ENCODE results near the gene POMC. TPM values are rescaled to one million over a fixed set of nuclear protein-coding genes. Genes with fewer than 3 reads are reported as not detected.

Gene POMC
- total RNA-seq, 1 donor from 2014 or later = not detected

DNA sequence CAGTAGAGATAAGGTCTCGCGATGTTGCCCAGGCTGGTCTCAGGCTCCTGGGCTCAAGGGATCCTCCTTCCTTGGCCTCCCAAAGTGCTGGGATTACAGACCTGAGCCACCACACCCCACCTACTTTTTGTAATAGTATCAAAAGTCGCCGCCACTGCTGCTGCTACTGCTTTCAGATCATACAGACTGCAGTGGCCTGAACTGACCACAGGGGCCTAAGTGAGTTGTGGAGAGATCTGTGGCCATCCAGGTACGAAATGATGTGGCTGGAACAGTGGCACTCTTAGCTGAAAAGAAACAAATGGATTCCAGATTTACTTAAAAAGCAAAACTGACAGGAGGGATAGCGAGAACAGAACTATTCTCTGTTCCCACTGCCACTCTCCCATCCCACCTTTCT lies 32.9 kb upstream of the POMC start:
- H3K4me3 ChIP-seq = no peak overlapping the region
- Mint-ChIP-seq H3K4me1 (peaks cover 12% of the 10 kb centered on the region), H3K27ac (no peak overlapping the region), H3K9me3 (no peaks in the 10 kb centered on the region), H3K4me3 (no peak overlapping the region), H3K36me3 (no peaks in the 10 kb centered on the region), H3K27me3 (ENCODE audit: insufficient read depth, low read depth) (peaks cover 5% of the 10 kb centered on the region)
- no peaks in the 10 kb centered on the region for H4K20me1 ChIP-seq (ENCODE audit: low read depth)
- H3K4me1 ChIP-seq = no peaks in the 10 kb centered on the region
- H3K9ac ChIP-seq = no peak overlapping the region
- H2AFZ ChIP-seq (replicated peaks) = no peak overlapping the region
- no peak overlapping the region for H3K27ac ChIP-seq
- no peaks in the 10 kb centered on the region for H3K79me2 ChIP-seq (ENCODE audit: low read depth)
- H3K36me3 ChIP-seq = no peaks in the 10 kb centered on the region
- H3K4me2 ChIP-seq = no peak overlapping the region
- H3K9me3 ChIP-seq (ENCODE audit: low read depth) = no peaks in the 10 kb centered on the region
- peak; percentile 54 for DNase-seq (ENCODE audit: low spot score)
- H3F3A ChIP-seq (ENCODE audit: low read depth) = peaks cover under 1% of the 10 kb centered on the region
- no peak for TF ChIP-seq EZH2phosphoT487 (IDR thresholded peaks at IDR 0.05)
- TF ChIP-seq, protein P1, sequence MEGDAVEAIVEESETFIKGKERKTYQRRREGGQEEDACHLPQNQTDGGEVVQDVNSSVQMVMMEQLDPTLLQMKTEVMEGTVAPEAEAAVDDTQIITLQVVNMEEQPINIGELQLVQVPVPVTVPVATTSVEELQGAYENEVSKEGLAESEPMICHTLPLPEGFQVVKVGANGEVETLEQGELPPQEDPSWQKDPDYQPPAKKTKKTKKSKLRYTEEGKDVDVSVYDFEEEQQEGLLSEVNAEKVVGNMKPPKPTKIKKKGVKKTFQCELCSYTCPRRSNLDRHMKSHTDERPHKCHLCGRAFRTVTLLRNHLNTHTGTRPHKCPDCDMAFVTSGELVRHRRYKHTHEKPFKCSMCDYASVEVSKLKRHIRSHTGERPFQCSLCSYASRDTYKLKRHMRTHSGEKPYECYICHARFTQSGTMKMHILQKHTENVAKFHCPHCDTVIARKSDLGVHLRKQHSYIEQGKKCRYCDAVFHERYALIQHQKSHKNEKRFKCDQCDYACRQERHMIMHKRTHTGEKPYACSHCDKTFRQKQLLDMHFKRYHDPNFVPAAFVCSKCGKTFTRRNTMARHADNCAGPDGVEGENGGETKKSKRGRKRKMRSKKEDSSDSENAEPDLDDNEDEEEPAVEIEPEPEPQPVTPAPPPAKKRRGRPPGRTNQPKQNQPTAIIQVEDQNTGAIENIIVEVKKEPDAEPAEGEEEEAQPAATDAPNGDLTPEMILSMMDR (IDR thresholded peaks at IDR 0.05) = peak; percentile 45
- TF ChIP-seq EZH2 (IDR thresholded peaks at IDR 0.05) = no peak
- H3K27me3 ChIP-seq = no peaks in the 10 kb centered on the region

DNA sequence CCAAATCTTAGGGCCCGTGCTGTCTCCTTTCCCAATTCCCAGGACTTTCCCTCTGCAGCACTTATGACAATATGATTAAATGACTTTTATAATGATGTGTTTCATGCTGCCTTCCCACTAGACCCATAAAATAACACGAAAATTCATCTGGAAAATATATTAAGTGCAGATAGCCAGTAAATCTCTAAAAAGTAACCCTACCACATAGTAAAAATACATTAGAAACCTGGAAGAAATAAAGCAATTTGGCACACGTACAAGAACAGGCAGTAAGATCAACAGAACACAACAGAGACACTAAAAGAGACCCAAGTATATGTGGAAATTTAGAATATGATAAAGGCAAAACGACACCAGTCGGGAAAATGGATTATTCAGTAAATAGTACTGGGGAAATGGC lies 30.2 kb upstream of the POMC start:
- Histone ChIP-seq H3K4me3 (no peak overlapping the region), H3K36me3 (no peaks in the 10 kb centered on the region), H3K9me3 (ENCODE audit: low read depth) (no peaks in the 10 kb centered on the region), H3K4me1 (peaks cover 7% of the 10 kb centered on the region), H3K9ac (no peak overlapping the region), H2AFZ (replicated peaks) (no peak overlapping the region), H3K79me2 (ENCODE audit: low read depth) (no peaks in the 10 kb centered on the region), H4K20me1 (ENCODE audit: low read depth) (no peaks in the 10 kb centered on the region), H3F3A (ENCODE audit: low read depth) (peaks cover 10% of the 10 kb centered on the region), H3K27ac (no peak overlapping the region), H3K27me3 (no peaks in the 10 kb centered on the region), H3K4me2 (no peak overlapping the region)
- no peak for TF ChIP-seq EZH2 (IDR thresholded peaks at IDR 0.05)
- TF ChIP-seq, protein P1 (IDR thresholded peaks at IDR 0.05) = no peak
- TF ChIP-seq EZH2phosphoT487 (IDR thresholded peaks at IDR 0.05) = no peak
- H3K9me3 Mint-ChIP-seq = no peaks in the 10 kb centered on the region
- no peak for DNase-seq (ENCODE audit: low spot score)
- H3K27me3 Mint-ChIP-seq (ENCODE audit: insufficient read depth, low read depth) = peaks cover 11% of the 10 kb centered on the region
- H3K27ac Mint-ChIP-seq = no peak overlapping the region
- H3K36me3 Mint-ChIP-seq = no peaks in the 10 kb centered on the region
- H3K4me3 Mint-ChIP-seq = no peak overlapping the region
- peaks cover 34% of the 10 kb centered on the region for H3K4me1 Mint-ChIP-seq

DNA sequence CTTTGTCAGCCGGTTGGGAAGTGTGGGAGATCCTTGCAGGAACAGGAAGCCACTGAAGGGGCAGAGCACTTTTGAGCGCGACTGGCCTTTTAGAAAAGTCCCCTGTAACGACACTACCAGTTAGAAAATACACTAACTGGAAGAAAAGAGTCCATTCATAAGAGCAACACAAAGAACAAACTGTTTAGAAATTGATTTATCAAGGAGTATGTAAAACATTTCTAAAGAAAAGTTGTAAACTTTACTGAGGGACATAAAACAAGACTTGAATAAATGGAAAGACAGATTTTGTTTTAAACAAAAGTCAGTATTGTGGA lies 29.8 kb upstream of the POMC start:
- peak overlapping the region; percentile 31 for H3K4me2 ChIP-seq
- no peak overlapping the region for H3K4me3 Mint-ChIP-seq

More for the DNA sequence above, 29.8 kb upstream of the POMC start:
- no peaks in the 10 kb centered on the region for H3K9me3 ChIP-seq (ENCODE audit: low read depth)
- no peaks in the 10 kb centered on the region for H3K79me2 ChIP-seq (ENCODE audit: low read depth)
- H4K20me1 ChIP-seq (ENCODE audit: low read depth) = no peaks in the 10 kb centered on the region
- H3K9ac ChIP-seq = no peak overlapping the region
- no peaks in the 10 kb centered on the region for H3K36me3 ChIP-seq
- Mint-ChIP-seq H3K36me3 (no peaks in the 10 kb centered on the region), H3K9me3 (no peaks in the 10 kb centered on the region), H3K4me1 (peaks cover 36% of the 10 kb centered on the region), H3K27ac (no peak overlapping the region), H3K27me3 (ENCODE audit: insufficient read depth, low read depth) (peaks cover 13% of the 10 kb centered on the region)
- H3K27ac ChIP-seq = no peak overlapping the region
- no peak for TF ChIP-seq EZH2phosphoT487 (IDR thresholded peaks at IDR 0.05)
- TF ChIP-seq, protein P1 (IDR thresholded peaks at IDR 0.05) = no peak
- no peak for TF ChIP-seq EZH2 (IDR thresholded peaks at IDR 0.05)
- DNase-seq (ENCODE audit: low spot score) = no peak
- peaks cover 10% of the 10 kb centered on the region for H3F3A ChIP-seq (ENCODE audit: low read depth)
- peak overlapping the region; percentile 82 for H2AFZ ChIP-seq (replicated peaks)
- no peaks in the 10 kb centered on the region for H3K27me3 ChIP-seq
- no peak overlapping the region for H3K4me3 ChIP-seq
- peaks cover 7% of the 10 kb centered on the region for H3K4me1 ChIP-seq

All from neural progenitor cell (in vitro differentiated cells).